MCF 10A (cell line): ENCODE results near the gene CPSF3. TPM values are rescaled to one million over a fixed set of nuclear protein-coding genes. Genes with fewer than 3 reads are reported as not detected.

Experiments used
- BruUV-seq: library from RNA; stranded (reverse); fragments of 400-500 nt; replicated peaks from 2 replicates; lab custom pipeline; 2021; lab: Mats Ljungman, UMichigan
- CTCF ChIA-PET: fragments of 300-600 bp; sonication (Branson Sonifier 250); formaldehyde crosslinking; extraction: SDS; loops from one replicate; lab custom pipeline; 2021; ENCODE audit warnings: antibody characterized with exemption, inconsistent platforms; lab: Yijun Ruan, JAX
- POLR2A ChIA-PET: fragments of 300-600, 350-650 bp; sonication (Branson Sonifier 250); formaldehyde crosslinking; extraction: SDS; loops from one replicate; lab custom pipeline; 2020; ENCODE audit warnings: antibody characterized with exemption, inconsistent platforms; lab: Yijun Ruan, JAX
- DNase-seq: peaks from one replicate; pipeline ENCODE4 v3.0.0-alpha.2; 2018; ENCODE audit not compliant: unreplicated experiment
- H3K27ac Mint-ChIP-seq: one replicate; pipeline ENCODE4 v1.8.0; 2022; ENCODE audit warnings: mild to moderate bottlenecking, low read depth, mixed read lengths; ENCODE audit not compliant: unreplicated experiment
- H3K27me3 Mint-ChIP-seq: one replicate; pipeline ENCODE4 v1.8.0; 2022; ENCODE audit warnings: mixed read lengths; ENCODE audit not compliant: insufficient read depth, unreplicated experiment
- H3K36me3 Mint-ChIP-seq: one replicate; pipeline ENCODE4 v1.8.0; 2022; ENCODE audit warnings: mild to moderate bottlenecking, moderate library complexity, mixed read lengths; ENCODE audit not compliant: insufficient read depth, unreplicated experiment
- H3K4me1 Mint-ChIP-seq: one replicate; pipeline ENCODE4 v1.8.0; 2022; ENCODE audit warnings: mixed read lengths; ENCODE audit not compliant: insufficient read depth, unreplicated experiment
- H3K4me3 Mint-ChIP-seq: one replicate; pipeline ENCODE4 v1.8.0; 2022; ENCODE audit warnings: mild to moderate bottlenecking, moderate library complexity, mixed read lengths; ENCODE audit not compliant: unreplicated experiment
- H3K9me3 Mint-ChIP-seq: one replicate; pipeline ENCODE4 v1.8.0; 2022; ENCODE audit warnings: mixed read lengths; ENCODE audit not compliant: unreplicated experiment
- intact Hi-C: fragments of 100-400 bp; cut with micrococcal nuclease; formaldehyde crosslinking; loops from 2 replicates; pipeline ENCODE4 v1.14.1; 2022
- total RNA-seq: library from RNA; stranded (reverse); gene quantifications from 2 replicates; pipeline ENCODE4 v1.2.3, GENCODE V29; 2022
- TF ChIP-seq, protein P1 (sequence below): fragments of 200-600 bp; IDR thresholded peaks from one replicate; pipeline ENCODE4 v1.8.0; 2022; ENCODE audit warnings: antibody characterized with exemption, mild to moderate bottlenecking; ENCODE audit not compliant: unreplicated experiment

The CPSF3 gene
- total RNA-seq, 1 experiment from 2014 or later, result 51.0 TPM

DNA sequence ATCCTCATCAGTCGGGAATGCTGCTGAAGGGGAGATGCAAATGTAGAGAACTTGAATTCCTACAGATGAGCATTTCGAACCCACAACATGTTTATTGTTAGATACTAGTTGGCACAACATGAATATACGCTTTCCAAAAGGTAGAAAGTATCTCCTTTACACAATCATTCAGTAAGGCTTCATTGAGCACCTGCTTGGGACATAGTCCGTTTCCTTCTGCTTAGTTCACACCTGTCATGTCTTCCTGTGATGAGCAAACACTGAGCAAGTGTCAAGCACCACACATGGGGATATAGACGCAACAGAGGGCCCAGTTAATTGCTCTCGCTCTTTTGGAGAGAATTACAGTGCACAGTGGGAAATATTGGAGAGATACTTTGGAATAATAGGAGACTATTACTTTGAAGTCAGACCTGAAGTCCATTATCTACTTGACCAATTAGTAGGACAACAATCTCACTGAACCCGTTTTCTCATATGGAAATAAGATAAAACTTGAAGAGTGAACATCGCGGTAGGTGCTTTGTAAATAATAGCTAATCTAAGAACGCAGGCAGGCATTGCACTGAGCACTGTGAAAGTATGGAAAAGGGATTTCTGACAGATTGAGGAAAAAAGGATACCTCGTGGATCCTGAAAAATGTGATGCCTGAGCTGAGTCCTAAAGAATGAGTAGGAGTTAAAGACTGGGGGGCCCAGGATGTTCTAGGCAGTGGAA is 1.2 kb downstream of the CPSF3 start:
- Mint-ChIP-seq H3K9me3 (no peaks in the 10 kb centered on the region), H3K36me3 (peaks cover 8% of the 10 kb centered on the region), H3K4me1 (peaks cover 20% of the 10 kb centered on the region), H3K27ac (no peak overlapping the region), H3K4me3 (no peak overlapping the region), H3K27me3 (no peaks in the 10 kb centered on the region)
- intact Hi-C loops, result no loop called here
- TF ChIP-seq, protein P1, sequence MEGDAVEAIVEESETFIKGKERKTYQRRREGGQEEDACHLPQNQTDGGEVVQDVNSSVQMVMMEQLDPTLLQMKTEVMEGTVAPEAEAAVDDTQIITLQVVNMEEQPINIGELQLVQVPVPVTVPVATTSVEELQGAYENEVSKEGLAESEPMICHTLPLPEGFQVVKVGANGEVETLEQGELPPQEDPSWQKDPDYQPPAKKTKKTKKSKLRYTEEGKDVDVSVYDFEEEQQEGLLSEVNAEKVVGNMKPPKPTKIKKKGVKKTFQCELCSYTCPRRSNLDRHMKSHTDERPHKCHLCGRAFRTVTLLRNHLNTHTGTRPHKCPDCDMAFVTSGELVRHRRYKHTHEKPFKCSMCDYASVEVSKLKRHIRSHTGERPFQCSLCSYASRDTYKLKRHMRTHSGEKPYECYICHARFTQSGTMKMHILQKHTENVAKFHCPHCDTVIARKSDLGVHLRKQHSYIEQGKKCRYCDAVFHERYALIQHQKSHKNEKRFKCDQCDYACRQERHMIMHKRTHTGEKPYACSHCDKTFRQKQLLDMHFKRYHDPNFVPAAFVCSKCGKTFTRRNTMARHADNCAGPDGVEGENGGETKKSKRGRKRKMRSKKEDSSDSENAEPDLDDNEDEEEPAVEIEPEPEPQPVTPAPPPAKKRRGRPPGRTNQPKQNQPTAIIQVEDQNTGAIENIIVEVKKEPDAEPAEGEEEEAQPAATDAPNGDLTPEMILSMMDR, result no peak
- ChIA-PET CTCF (interaction anchor here (0.6 to 3.0 kb wide), 5 partner anchors 90 to 358 kb away, joined by 3 to 15 read pairs (median 4); no protein-coding TSS in a partner anchor), POLR2A (interaction anchor here (0.6 to 4.3 kb wide), 9 partner anchors 38 to 424 kb away, joined by 3 to 44 read pairs (median 4); no protein-coding TSS in a partner anchor)
- no TSS peak for BruUV-seq
- no peak for DNase-seq

DNA sequence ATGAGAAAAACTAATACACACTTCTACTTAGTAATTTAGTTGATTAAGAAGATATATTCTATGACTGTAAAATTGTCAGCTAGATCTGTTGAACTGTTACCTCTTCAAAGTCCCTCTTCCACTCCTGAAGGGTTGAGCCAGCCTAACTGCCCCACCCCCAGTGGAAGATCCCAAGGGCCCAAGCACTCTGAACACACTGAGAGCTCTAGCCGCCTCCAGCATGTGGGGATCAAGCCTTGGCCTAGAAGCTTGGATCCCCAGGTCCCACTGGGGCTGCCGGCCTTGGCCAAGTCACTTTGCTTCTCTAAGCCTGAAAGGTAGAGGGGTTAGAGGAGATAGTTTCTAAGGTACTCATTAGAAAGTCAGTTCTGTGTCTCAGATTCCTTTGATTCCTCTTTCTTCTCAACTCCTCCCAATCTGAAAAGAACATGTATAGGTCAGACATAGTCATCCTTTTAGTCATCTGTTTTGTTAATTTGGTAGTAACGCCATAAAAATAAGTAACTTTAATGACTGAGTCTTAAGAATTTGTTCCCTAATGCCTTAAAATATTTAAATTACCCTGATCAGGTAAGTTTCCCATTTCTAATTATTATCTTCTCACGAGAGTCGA is 5.6 kb downstream of the CPSF3 start:
- ChIA-PET CTCF (interaction anchor here (1.8 kb wide), 1 partner anchor 287 kb away, joined by 7 read pairs; no protein-coding TSS in a partner anchor), POLR2A (interaction anchor here (0.6 to 1.2 kb wide), 3 partner anchors 25 to 284 kb away, joined by 3 read pairs; no protein-coding TSS in a partner anchor)
- TF ChIP-seq, protein P1, result no peak
- intact Hi-C loops, result no loop called here
- H3K27ac Mint-ChIP-seq, result no peak overlapping the region
- H3K4me3 Mint-ChIP-seq, result no peak overlapping the region
- peaks cover 44% of the 10 kb centered on the region for H3K36me3 Mint-ChIP-seq
- no peaks in the 10 kb centered on the region for H3K27me3 Mint-ChIP-seq
- DNase-seq, result no peak
- no TSS peak for BruUV-seq
- no peaks in the 10 kb centered on the region for H3K9me3 Mint-ChIP-seq
- H3K4me1 Mint-ChIP-seq, result peaks cover 9% of the 10 kb centered on the region

DNA sequence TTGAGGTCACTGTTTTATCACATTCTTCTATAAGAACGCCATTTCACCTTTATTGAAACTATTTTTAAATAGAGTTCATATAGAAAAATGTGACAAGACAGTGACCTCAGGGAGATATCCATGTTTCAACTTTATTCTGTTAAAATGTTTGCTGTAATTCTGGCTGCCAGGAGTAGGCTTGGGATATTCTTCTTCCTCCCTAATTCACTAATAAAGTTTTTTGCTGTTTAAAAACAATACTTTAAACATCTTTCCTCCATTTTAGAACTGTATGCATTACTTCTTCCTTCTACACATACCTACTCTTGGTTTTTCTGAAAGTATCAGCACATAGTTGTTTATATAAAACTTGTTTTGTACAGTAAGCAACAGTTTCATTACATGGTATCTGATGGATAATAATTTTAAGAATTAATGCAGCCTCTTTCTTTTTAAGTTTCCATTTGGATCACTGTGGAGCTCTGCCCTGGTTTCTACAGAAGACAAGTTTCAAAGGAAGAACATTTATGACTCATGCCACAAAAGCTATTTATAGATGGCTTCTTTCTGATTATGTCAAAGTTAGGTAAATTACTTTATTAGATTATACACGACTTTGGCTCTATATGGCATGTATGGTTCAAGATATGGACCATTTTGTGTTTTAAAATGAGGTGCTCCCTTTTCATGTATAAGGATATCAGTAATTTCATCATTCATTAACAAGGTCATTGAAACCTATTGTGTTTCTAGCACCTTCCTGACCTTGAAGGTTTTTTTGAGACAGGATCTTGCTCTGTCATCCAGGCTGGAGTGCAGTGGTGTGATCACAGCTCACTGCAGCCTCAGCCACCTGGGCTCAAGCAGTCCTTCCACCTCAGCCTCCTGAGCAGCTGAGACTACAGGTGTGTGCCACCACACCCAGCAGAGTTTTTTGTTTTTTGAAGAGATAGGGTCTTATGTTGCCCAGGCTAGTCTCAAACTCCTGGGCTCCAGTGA is 7.2 kb downstream of the CPSF3 start:
- H3K4me1 Mint-ChIP-seq, result peaks cover 9% of the 10 kb centered on the region
- TF ChIP-seq, protein P1, result no peak
- H3K36me3 Mint-ChIP-seq, result peaks cover 59% of the 10 kb centered on the region
- no peaks in the 10 kb centered on the region for H3K9me3 Mint-ChIP-seq
- no peaks in the 10 kb centered on the region for H3K27me3 Mint-ChIP-seq
- no peak overlapping the region for H3K4me3 Mint-ChIP-seq
- POLR2A ChIA-PET, result interaction anchor here (0.6 to 1.1 kb wide), 4 partner anchors 8 to 1954 kb away, joined by 3 to 4 read pairs (median 3); partner anchors contain the start of gene ADAM17
- BruUV-seq, result no TSS peak
- DNase-seq, result no peak
- H3K27ac Mint-ChIP-seq, result no peak overlapping the region
- CTCF ChIA-PET, result interaction anchor here (0.6 to 1.0 kb wide), 6 partner anchors 8 to 558 kb away, joined by 3 to 5 read pairs (median 4); no protein-coding TSS in a partner anchor
- intact Hi-C loops, result no loop called here
